H1 (cell line): ENCODE data around the gene SEC22B. TPM values are rescaled to one million over a fixed set of nuclear protein-coding genes. Genes with fewer than 3 reads are reported as not detected.
"Not testable (repeated sequence)": the region's sequence is repeated elsewhere in the genome, so short reads cannot be mapped to it uniquely, and the experiment has no call there.

Experiments used
- CTCF ChIA-PET: fragments of 300-600 bp; sonication (Branson Sonifier 250); formaldehyde crosslinking; loops from one replicate; lab custom pipeline; 2021; ENCODE audit not compliant: partially characterized antibody; lab: Charles Lee
- POLR2A ChIA-PET: fragments of 300-600 bp; sonication (Branson Sonifier 250); formaldehyde crosslinking; loops from one replicate; lab custom pipeline; 2021; ENCODE audit warnings: inconsistent platforms; ENCODE audit not compliant: partially characterized antibody; lab: Charles Lee
- DNase-seq, 2 experiments: peaks; one replicate each; pipeline versions ENCODE4 v3.0.0 to v3.0.0-alpha.2; 2010 to 2022; ENCODE audit warnings: low spot score in 2 of 2, low read depth in 1 of 2, mixed read lengths in 1 of 2
- FAIRE-seq: peaks from 2 replicates; lab custom pipeline; 2011; peaks lifted over from hg19 to GRCh38; lab: Jason Lieb, UNC
- H2AFZ ChIP-seq: 2 replicates; pipeline ENCODE4 v1.8.1; 2012; ENCODE audit warnings: low read length, inconsistent platforms
- H2AK5ac ChIP-seq: 2 replicates; pipeline ENCODE4 v1.6.1; 2013; ENCODE audit warnings: low read depth, low read length
- H2BK120ac ChIP-seq: replicated peaks from 2 replicates; pipeline ENCODE3; 2013; ENCODE audit warnings: low read depth, low read length, inconsistent platforms
- H2BK12ac ChIP-seq: 2 replicates; pipeline ENCODE4 v1.6.1; 2013; ENCODE audit warnings: low read depth, low read length
- H2BK15ac ChIP-seq: 2 replicates; pipeline ENCODE4 v1.6.1; 2013; ENCODE audit warnings: low read length
- H2BK20ac ChIP-seq: 2 replicates; pipeline ENCODE4 v1.6.1; 2013; ENCODE audit warnings: low read length
- H2BK5ac ChIP-seq: 2 replicates; pipeline ENCODE4 v1.6.1; 2013; ENCODE audit warnings: low read depth, low read length
- H3K14ac ChIP-seq: 2 replicates; pipeline ENCODE4 v1.6.1; 2013; ENCODE audit warnings: inconsistent platforms; ENCODE audit not compliant: insufficient read length
- H3K18ac ChIP-seq: 2 replicates; pipeline ENCODE4 v1.6.1; 2013; ENCODE audit warnings: low read length; ENCODE audit errors: extremely low read depth
- H3K23ac ChIP-seq: 2 replicates; pipeline ENCODE4 v1.6.1; 2013; ENCODE audit warnings: inconsistent platforms; ENCODE audit not compliant: insufficient read length
- H3K23me2 ChIP-seq: 2 replicates; pipeline ENCODE4 v1.6.1; 2013; ENCODE audit warnings: low read depth, low read length
- H3K27ac ChIP-seq: 2 replicates; pipeline ENCODE4 v1.6.1; 2011; ENCODE audit warnings: low read depth, low read length, inconsistent platforms
- H3K27me3 ChIP-seq, 4 experiments: replicated peaks in 1 of 4; 1 replicate in 1 of 4; 2 replicates in 3 of 4; pipeline versions ENCODE4 v1.6.1 to v1.8.1; 2011 to 2013; ENCODE audit warnings: low read length in 3 of 4, mild to moderate bottlenecking in 3 of 4, inconsistent platforms in 2 of 4, mixed read lengths in 2 of 4, moderate library complexity in 1 of 4; ENCODE audit not compliant: control insufficient read depth in 3 of 4, insufficient read depth in 3 of 4; ENCODE audit errors: extremely low read depth in 1 of 4
- H3K36me3 ChIP-seq, 4 experiments: 2 replicates each; pipeline versions ENCODE4 v1.6.1 to v1.8.1; 2011 to 2013; ENCODE audit warnings: mild to moderate bottlenecking in 4 of 4, low read length in 3 of 4, moderate library complexity in 2 of 4, control low read depth in 1 of 4, inconsistent platforms in 1 of 4; ENCODE audit not compliant: insufficient read depth in 4 of 4, control insufficient read depth in 2 of 4
- H3K4ac ChIP-seq: replicated peaks from 2 replicates; pipeline ENCODE3; 2013; ENCODE audit warnings: low read length, low read depth, mixed read lengths, inconsistent platforms; ENCODE audit not compliant: insufficient read length
- H3K4me1 ChIP-seq, 4 experiments: replicated peaks in 1 of 4; 1 replicate in 1 of 4; 2 replicates in 3 of 4; pipeline versions ENCODE4 v1.6.1 to v1.8.1; 2011 to 2013; ENCODE audit warnings: low read length in 3 of 4, inconsistent platforms in 2 of 4, mixed read lengths in 1 of 4; ENCODE audit not compliant: insufficient read depth in 4 of 4, control insufficient read depth in 3 of 4
- H3K4me2 ChIP-seq, 2 experiments: 2 replicates each; pipeline versions ENCODE4 v1.6.1 to v1.8.1; 2011 to 2013; ENCODE audit warnings: low read depth in 2 of 2, low read length in 2 of 2, control low read depth in 1 of 2, inconsistent platforms in 1 of 2, mild to moderate bottlenecking in 1 of 2; ENCODE audit not compliant: insufficient read depth in 1 of 2
- H3K4me3 ChIP-seq, 4 experiments: fragments of 200-600, 300-600 bp in 1 of 4; sonication (generic), shearing (Covaris generic), sonication (Bioruptor Twin) in 1 of 4; 2 replicates each; pipeline versions ENCODE4 v1.5.1 to v1.8.1; 2011 to 2016; ENCODE audit warnings: low read length in 4 of 4, low read depth in 3 of 4, control low read depth in 2 of 4, inconsistent platforms in 2 of 4, mild to moderate bottlenecking in 2 of 4, mixed read lengths in 1 of 4, moderate library complexity in 1 of 4; ENCODE audit not compliant: insufficient read depth in 2 of 4; ENCODE audit errors: extremely low read depth in 1 of 4
- H3K56ac ChIP-seq: replicated peaks from 2 replicates; pipeline ENCODE3; 2013; ENCODE audit warnings: low read depth, mild to moderate bottlenecking, mixed read lengths, low read length, inconsistent platforms; ENCODE audit not compliant: insufficient read length
- H3K79me1 ChIP-seq: 2 replicates; pipeline ENCODE4 v1.6.1; 2013; ENCODE audit warnings: low read depth, low read length, control low read depth
- H3K79me2 ChIP-seq, 2 experiments: 2 replicates each; pipeline versions ENCODE4 v1.6.1 to v1.8.1; 2012 to 2013; ENCODE audit warnings: low read length in 2 of 2, mild to moderate bottlenecking in 2 of 2, inconsistent platforms in 1 of 2; ENCODE audit not compliant: insufficient read depth in 2 of 2, control insufficient read depth in 1 of 2
- H3K9ac ChIP-seq, 4 experiments: replicated peaks in 1 of 4; 1 replicate in 1 of 4; 2 replicates in 3 of 4; pipeline versions ENCODE4 v1.6.1 to v1.8.1; 2011 to 2013; ENCODE audit warnings: low read depth in 3 of 4, low read length in 3 of 4, control low read depth in 2 of 4, mild to moderate bottlenecking in 2 of 4, moderate library complexity in 2 of 4, inconsistent platforms in 1 of 4; ENCODE audit errors: extremely low read depth in 1 of 4
- H3K9me3 ChIP-seq, 2 experiments: 2 replicates each; pipeline versions ENCODE4 v1.6.1 to v1.8.1; 2012 to 2013; ENCODE audit warnings: mild to moderate bottlenecking in 2 of 2, moderate library complexity in 2 of 2, control low read depth in 1 of 2, inconsistent platforms in 1 of 2, low read depth in 1 of 2, low read length in 1 of 2, mixed read lengths in 1 of 2; ENCODE audit not compliant: insufficient read depth in 2 of 2
- H4K20me1 ChIP-seq, 2 experiments: replicated peaks in 1 of 2; 2 replicates each; pipeline versions ENCODE3 to v1.8.1; 2011 to 2013; ENCODE audit warnings: inconsistent platforms in 2 of 2, low read length in 2 of 2, mild to moderate bottlenecking in 1 of 2; ENCODE audit not compliant: insufficient read depth in 2 of 2, control insufficient read depth in 1 of 2
- H4K5ac ChIP-seq: 2 replicates; pipeline ENCODE4 v1.6.1; 2013; ENCODE audit warnings: low read length, low read depth, mixed read lengths, inconsistent platforms; ENCODE audit not compliant: insufficient read length
- H4K8ac ChIP-seq: 2 replicates; pipeline ENCODE4 v1.8.0; 2013; ENCODE audit warnings: mild to moderate bottlenecking, moderate library complexity, low read length, inconsistent platforms; ENCODE audit not compliant: insufficient read depth; ENCODE audit errors: extremely low read depth
- H4K91ac ChIP-seq: replicated peaks from 2 replicates; pipeline ENCODE3; 2013; ENCODE audit warnings: low read length, mixed read lengths, inconsistent platforms; ENCODE audit not compliant: insufficient read length
- WGBS, 2 experiments: shearing (Covaris generic) in 1 of 2; methylation state at CpG; one replicate each; pipeline versions ENCODE4 v1.1.6 to v1.1.7; 2013 to 2015; ENCODE audit warnings: low lambda C conversion rate in 2 of 2, mixed read lengths in 2 of 2, inconsistent platforms in 1 of 2, low coverage in 1 of 2, missing lambda C conversion rate in 1 of 2; ENCODE audit not compliant: insufficient replicate concordance in 2 of 2, insufficient coverage in 1 of 2, insufficient read length in 1 of 2; ENCODE audit errors: extremely low coverage in 1 of 2, missing lambda C conversion rate in 1 of 2; 5-methylcytosine and 5-hydroxymethylcytosine counted together
- polyA plus RNA-seq, 7 experiments: library from polyadenylated mRNA; depleted of rRNA in 3 of 7; stranded (reverse) in 5 of 7; unstranded in 2 of 7; fragments of >200 nt in 5 of 7; fragments of 200-250 nt in 2 of 7; gene quantifications; 1 replicate in 5 of 7; 2 replicates in 1 of 7; 4 replicates in 1 of 7; pipeline versions ENCODE4 v1.2.1 to v1.2.3, GENCODE V29; 2011 to 2013; ENCODE audit warnings: missing spikeins in 2 of 7, mixed read lengths in 2 of 7
- total RNA-seq: library from RNA; stranded (reverse); fragmentation: NEBNext Ultra II Directional; extraction: Animal tissue kit (Norgen Biotek cat#: 25700); gene quantifications from 2 replicates; pipeline ENCODE4 v1.2.1, GENCODE V29; 2021

Gene SEC22B
- total and polyA plus RNA-seq, 2 of the 8 experiments (the other 6 are each of a cell fraction or from before 2014, with no cell fraction given), result 5.6 to 11.6 TPM

GRCh38 chr1:120120525-120120924 lies 55.8 kb downstream of the SEC22B start:
- H3K23ac ChIP-seq, H3K14ac ChIP-seq, H3K27ac ChIP-seq, H3K4me3 ChIP-seq, H4K8ac ChIP-seq, H2BK5ac ChIP-seq, H3K23me2 ChIP-seq, FAIRE-seq, H2BK12ac ChIP-seq, H2BK120ac ChIP-seq, H3K36me3 ChIP-seq, H3K27me3 ChIP-seq, H3K9ac ChIP-seq, H2BK15ac ChIP-seq, H3K4ac ChIP-seq, H3K56ac ChIP-seq, H3K4me2 ChIP-seq, H2BK20ac ChIP-seq, H3K79me2 ChIP-seq, POLR2A ChIA-PET, H3K4me1 ChIP-seq, DNase-seq, H4K5ac ChIP-seq, H2AFZ ChIP-seq, CTCF ChIA-PET, H4K20me1 ChIP-seq, H4K91ac ChIP-seq, H3K18ac ChIP-seq, H3K9me3 ChIP-seq, H2AK5ac ChIP-seq, H3K79me1 ChIP-seq: not testable (repeated sequence)
- 76% methylated on average over 2 of the region's 4 CpGs; no CpG with 5 or more reads in 1 of the 2 experiments for WGBS, 2 experiments

DNA sequence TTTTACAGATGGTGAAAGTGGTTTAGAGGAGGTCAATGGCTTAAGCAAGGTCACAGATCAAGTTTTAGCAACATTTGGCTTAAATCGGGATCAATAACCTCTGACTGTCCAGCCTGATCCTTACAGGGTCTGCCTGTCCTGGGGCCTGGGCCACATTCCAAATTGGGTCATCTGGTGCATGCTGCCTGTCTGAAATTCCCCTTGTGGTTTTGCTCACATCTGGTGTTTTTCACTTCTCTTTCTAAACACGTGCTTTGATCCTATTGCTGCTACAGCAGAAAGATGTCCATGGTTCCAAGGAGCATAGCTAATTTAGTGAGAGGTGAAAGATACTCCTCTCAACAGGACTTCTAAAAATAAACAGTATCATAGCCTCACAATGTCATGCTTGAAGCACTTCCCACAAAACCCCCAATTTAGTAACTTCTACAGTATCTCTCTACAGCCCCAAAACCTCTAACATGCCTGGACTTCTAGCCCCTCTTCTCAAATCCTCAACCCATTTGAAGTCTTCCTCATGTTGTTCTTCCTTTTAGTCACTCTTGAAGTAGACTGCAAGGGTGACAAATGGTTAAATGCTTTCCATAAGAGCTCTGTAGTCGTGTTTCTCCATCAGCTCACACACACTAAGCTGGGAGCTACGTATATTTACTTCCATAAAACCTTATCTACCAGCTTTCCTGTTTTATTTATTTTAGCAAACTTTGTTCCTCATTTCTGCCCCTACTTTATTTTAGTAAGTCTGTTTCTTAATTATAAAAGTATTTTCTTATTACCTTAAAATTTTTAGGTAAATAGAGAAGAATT lies 58.7 kb downstream of the SEC22B start:
- H3K79me1 ChIP-seq, H3K14ac ChIP-seq, H4K91ac ChIP-seq, H3K23ac ChIP-seq, H3K4me1 ChIP-seq, H2AK5ac ChIP-seq, CTCF ChIA-PET, POLR2A ChIA-PET, H4K8ac ChIP-seq, H3K9ac ChIP-seq, H3K56ac ChIP-seq, H3K27me3 ChIP-seq, H3K9me3 ChIP-seq, DNase-seq, H2BK12ac ChIP-seq, H2AFZ ChIP-seq, H3K4me2 ChIP-seq, FAIRE-seq, H3K4me3 ChIP-seq, H3K23me2 ChIP-seq, H3K4ac ChIP-seq, H3K18ac ChIP-seq, H3K36me3 ChIP-seq, H2BK120ac ChIP-seq, H3K79me2 ChIP-seq, H2BK20ac ChIP-seq, H4K20me1 ChIP-seq, H2BK15ac ChIP-seq, H4K5ac ChIP-seq, H2BK5ac ChIP-seq, H3K27ac ChIP-seq: not testable (repeated sequence)
- 59% methylated on average over 3 of the region's 4 CpGs; no CpG with 5 or more reads in 1 of the 2 experiments for WGBS, 2 experiments
